T-helper 2 cell treated with Interferon-gamma antibody and Interleukin-4, amounts not matched to agents 5 μg/mL and 100 μg/mL, for 36 hours (primary cell): Measurements from ENCODE around the gene SLFN5.
"Not testable (repeated sequence)": the region's sequence is repeated elsewhere in the genome, so short reads cannot be mapped to it uniquely, and the experiment has no call there.

ENCODE experiments used
- DNase-seq: peaks from one replicate; pipeline ENCODE4 v3.0.0; 2021; ENCODE audit warnings: low spot score
- H3K27ac Mint-ChIP-seq: one replicate; pipeline ENCODE4 v1.8.0; 2021; ENCODE audit warnings: mild to moderate bottlenecking, mixed read lengths
- H3K27me3 Mint-ChIP-seq: one replicate; pipeline ENCODE4 v1.8.0; 2021; ENCODE audit warnings: low read depth, mixed read lengths
- H3K36me3 Mint-ChIP-seq: one replicate; pipeline ENCODE4 v1.8.0; 2021; ENCODE audit warnings: low read depth, mixed read lengths
- H3K4me1 Mint-ChIP-seq: one replicate; pipeline ENCODE4 v1.8.0; 2021; ENCODE audit warnings: low read depth, mixed read lengths
- H3K4me3 Mint-ChIP-seq: one replicate; pipeline ENCODE4 v1.8.0; 2022; ENCODE audit warnings: mild to moderate bottlenecking, moderate library complexity, mixed read lengths
- H3K9me3 Mint-ChIP-seq: one replicate; pipeline ENCODE4 v1.8.0; 2021; ENCODE audit warnings: mixed read lengths

Gene SLFN5

DNA sequence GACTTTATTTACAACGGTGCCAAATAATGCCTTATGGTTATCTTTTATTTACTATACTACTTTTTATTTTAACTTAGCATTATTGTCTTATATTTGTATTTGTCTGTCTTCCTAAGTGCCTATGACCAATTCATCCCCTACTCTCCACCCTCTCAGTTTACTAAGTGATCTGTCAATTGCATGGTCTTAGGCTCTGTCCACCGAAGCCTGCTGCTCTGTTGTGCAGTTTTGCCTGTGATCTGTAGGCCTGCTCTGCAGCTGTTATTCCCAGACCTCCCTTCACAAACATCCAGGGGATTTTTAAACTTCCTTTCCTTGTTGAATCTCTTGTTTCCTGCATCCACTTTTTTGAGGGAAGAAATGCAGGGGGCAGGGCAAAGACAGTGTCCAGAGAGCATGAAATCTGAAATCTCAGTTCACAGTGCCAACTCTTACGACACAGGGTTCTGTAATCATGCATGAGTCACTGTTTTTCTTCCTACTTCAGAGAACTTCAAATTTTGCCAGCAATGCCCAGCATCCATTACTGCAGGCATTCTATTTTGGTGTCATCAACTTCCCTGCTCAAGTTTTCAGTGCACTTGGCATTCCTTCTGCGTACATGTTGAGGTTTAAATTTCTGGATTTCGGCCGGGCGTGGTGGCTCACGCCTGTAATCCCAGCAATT is 11.4 kb downstream of the SLFN5 start:
- no peaks in the 10 kb centered on the region for H3K9me3 Mint-ChIP-seq
- DNase-seq: no peak

GRCh38 chr17:35255316-35255715 is 12.4 kb downstream of the SLFN5 start:
- Mint-ChIP-seq H3K36me3 (peaks cover 61% of the 10 kb centered on the region), H3K9me3 (no peaks in the 10 kb centered on the region), H3K4me3 (no peak overlapping the region), H3K27me3 (no peaks in the 10 kb centered on the region), H3K4me1 (peaks cover 26% of the 10 kb centered on the region), H3K27ac (no peak overlapping the region)
- DNase-seq: no peak

More for the DNA sequence above, 11.4 kb downstream of the SLFN5 start:
- Mint-ChIP-seq H3K36me3 (peaks cover 59% of the 10 kb centered on the region), H3K4me3 (no peak overlapping the region), H3K27me3 (no peaks in the 10 kb centered on the region), H3K4me1 (peaks cover 31% of the 10 kb centered on the region), H3K27ac (no peak overlapping the region)

- no peak for DNase-seq
- Mint-ChIP-seq H3K4me1 (peaks cover 26% of the 10 kb centered on the region), H3K36me3 (peaks cover 56% of the 10 kb centered on the region), H3K9me3 (no peaks in the 10 kb centered on the region), H3K27me3 (no peaks in the 10 kb centered on the region), H3K4me3 (no peak overlapping the region), H3K27ac (no peak overlapping the region)
Measured at GRCh38 chr17:35256629-35257028, 13.8 kb downstream of the SLFN5 start.

GRCh38 chr17:35257208-35257659 is 14.4 kb downstream of the SLFN5 start:
- no peak for DNase-seq
- Mint-ChIP-seq H3K4me3 (no peak overlapping the region), H3K36me3 (peaks cover 56% of the 10 kb centered on the region), H3K27me3 (no peaks in the 10 kb centered on the region), H3K9me3 (no peaks in the 10 kb centered on the region), H3K27ac (no peak overlapping the region), H3K4me1 (peaks cover 26% of the 10 kb centered on the region)

GRCh38 chr17:35259001-35259400 is 16.1 kb downstream of the SLFN5 start:
- no peak for DNase-seq
- Mint-ChIP-seq H3K9me3 (no peaks in the 10 kb centered on the region), H3K27ac (no peak overlapping the region), H3K4me1 (peaks cover 17% of the 10 kb centered on the region), H3K4me3 (no peak overlapping the region), H3K36me3 (peaks cover 62% of the 10 kb centered on the region), H3K27me3 (no peaks in the 10 kb centered on the region)

DNA sequence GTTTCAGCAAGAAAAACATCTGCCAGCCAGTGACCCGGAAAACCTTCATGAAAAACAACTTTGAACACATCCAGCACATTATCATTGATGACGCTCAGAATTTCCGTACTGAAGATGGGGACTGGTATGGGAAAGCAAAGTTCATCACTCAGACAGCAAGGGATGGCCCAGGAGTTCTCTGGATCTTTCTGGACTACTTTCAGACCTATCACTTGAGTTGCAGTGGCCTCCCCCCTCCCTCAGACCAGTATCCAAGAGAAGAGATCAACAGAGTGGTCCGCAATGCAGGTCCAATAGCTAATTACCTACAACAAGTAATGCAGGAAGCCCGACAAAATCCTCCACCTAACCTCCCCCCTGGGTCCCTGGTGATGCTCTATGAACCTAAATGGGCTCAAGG is 22.2 kb downstream of the SLFN5 start:
- H3K9me3 Mint-ChIP-seq: no peaks in the 10 kb centered on the region
- H3K4me1 Mint-ChIP-seq: peaks cover 19% of the 10 kb centered on the region
- no peaks in the 10 kb centered on the region for H3K27me3 Mint-ChIP-seq
- H3K27ac Mint-ChIP-seq: no peak overlapping the region
- H3K4me3 Mint-ChIP-seq: no peak overlapping the region
- DNase-seq: no peak
- peaks cover 69% of the 10 kb centered on the region for H3K36me3 Mint-ChIP-seq

DNA sequence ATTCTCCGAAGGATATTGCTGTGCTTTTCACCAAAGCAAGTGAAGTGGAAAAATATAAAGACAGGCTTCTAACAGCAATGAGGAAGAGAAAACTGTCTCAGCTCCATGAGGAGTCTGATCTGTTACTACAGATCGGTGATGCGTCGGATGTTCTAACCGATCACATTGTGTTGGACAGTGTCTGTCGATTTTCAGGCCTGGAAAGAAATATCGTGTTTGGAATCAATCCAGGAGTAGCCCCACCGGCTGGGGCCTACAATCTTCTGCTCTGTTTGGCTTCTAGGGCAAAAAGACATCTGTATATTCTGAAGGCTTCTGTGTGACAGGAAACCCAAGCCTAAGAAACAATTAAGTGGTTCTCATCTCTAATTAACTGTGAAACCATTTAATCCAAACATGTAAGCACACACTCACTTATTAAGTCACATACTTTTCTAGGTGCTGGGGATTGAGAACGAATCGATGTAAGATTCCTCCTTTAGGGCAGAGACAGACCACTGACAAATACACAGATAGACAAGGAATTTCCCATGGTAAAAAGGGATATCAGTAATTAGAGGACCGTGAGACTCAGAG is 22.8 kb downstream of the SLFN5 start:
- no peaks in the 10 kb centered on the region for H3K9me3 Mint-ChIP-seq
- H3K4me3 Mint-ChIP-seq: peak overlapping the region; percentile 14
- H3K27ac Mint-ChIP-seq: no peak overlapping the region
- DNase-seq: no peak
- H3K4me1 Mint-ChIP-seq: peaks cover 19% of the 10 kb centered on the region
- no peaks in the 10 kb centered on the region for H3K27me3 Mint-ChIP-seq
- H3K36me3 Mint-ChIP-seq: peaks cover 71% of the 10 kb centered on the region

- peaks cover 30% of the 10 kb centered on the region for H3K4me1 Mint-ChIP-seq
Measured at GRCh38 chr17:35274167-35275066, 31.5 kb downstream of the SLFN5 start.

DNA sequence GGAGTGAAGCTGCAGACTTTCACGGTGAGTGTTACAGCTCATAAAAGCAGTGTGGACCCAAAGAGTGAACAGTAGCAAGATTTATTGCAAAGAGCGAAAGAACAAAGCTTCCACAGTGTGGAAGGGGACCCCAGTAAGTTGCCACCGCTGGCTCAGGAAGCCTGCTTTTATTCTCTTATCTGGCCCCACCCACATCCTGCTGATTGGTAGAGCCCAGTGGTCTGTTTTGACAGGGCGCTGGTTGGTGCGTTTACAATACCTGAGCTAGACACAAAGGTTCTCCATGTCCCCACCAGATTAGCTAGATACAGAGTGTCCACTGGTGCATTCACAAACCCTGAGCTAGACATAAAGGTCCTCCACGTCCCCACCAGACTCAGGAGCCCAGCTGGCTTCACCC is 35.6 kb downstream of the SLFN5 start:
- DNase-seq, H3K27ac Mint-ChIP-seq, H3K4me3 Mint-ChIP-seq: not testable (repeated sequence)
- H3K36me3 Mint-ChIP-seq: peaks cover 12% of the 10 kb centered on the region
- H3K27me3 Mint-ChIP-seq: peaks cover 23% of the 10 kb centered on the region
- peaks cover 19% of the 10 kb centered on the region for H3K9me3 Mint-ChIP-seq
- peaks cover 29% of the 10 kb centered on the region for H3K4me1 Mint-ChIP-seq

More at GRCh38 chr17:35274167-35275066, 31.5 kb downstream of the SLFN5 start:
- peaks cover 29% of the 10 kb centered on the region for H3K36me3 Mint-ChIP-seq
- H3K27me3 Mint-ChIP-seq: peaks cover 20% of the 10 kb centered on the region
- DNase-seq: not testable (repeated sequence)
- H3K27ac Mint-ChIP-seq: peak overlapping the region; percentile 52
- peaks cover 19% of the 10 kb centered on the region for H3K9me3 Mint-ChIP-seq
- peak overlapping the region; percentile 59 for H3K4me3 Mint-ChIP-seq

DNA sequence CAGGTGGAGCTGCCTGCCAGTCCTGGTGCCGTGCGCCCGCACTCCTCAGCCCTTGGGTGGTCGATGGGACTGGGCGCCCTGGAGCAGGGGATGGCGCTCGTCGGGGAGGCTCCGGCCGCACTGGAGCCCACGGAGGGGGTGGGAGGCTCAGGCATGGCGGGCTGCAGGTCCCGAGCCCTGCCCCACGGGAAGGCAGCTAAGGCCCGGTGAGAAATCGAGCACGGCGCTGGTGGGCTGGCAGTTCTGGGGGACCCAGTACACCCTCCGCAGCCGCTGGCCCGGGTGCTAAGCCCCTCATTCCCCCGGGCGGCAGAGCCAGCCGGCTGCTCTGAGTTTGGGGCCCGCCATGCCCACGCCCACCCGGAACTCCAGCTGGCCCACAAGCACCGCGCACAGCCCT is 36.0 kb downstream of the SLFN5 start:
- not testable (repeated sequence) for H3K27ac Mint-ChIP-seq

GRCh38 chr17:35283767-35284166 is 40.9 kb downstream of the SLFN5 start:
- Mint-ChIP-seq H3K4me1 (peaks cover 30% of the 10 kb centered on the region), H3K36me3 (peaks cover 6% of the 10 kb centered on the region), H3K27me3 (peaks cover 5% of the 10 kb centered on the region), H3K9me3 (peaks cover 16% of the 10 kb centered on the region), H3K27ac (no peak overlapping the region), H3K4me3 (no peak overlapping the region)
- no peak for DNase-seq

More for the DNA sequence above, 36.0 kb downstream of the SLFN5 start:
- not testable (repeated sequence) for DNase-seq, H3K4me3 Mint-ChIP-seq
- Mint-ChIP-seq H3K9me3 (peaks cover 19% of the 10 kb centered on the region), H3K27me3 (peaks cover 23% of the 10 kb centered on the region), H3K4me1 (peaks cover 27% of the 10 kb centered on the region), H3K36me3 (peaks cover 12% of the 10 kb centered on the region)

- no peak for DNase-seq
- Mint-ChIP-seq H3K27me3 (peaks cover 5% of the 10 kb centered on the region), H3K9me3 (peaks cover 24% of the 10 kb centered on the region), H3K4me3 (no peak overlapping the region), H3K27ac (no peak overlapping the region), H3K36me3 (peaks cover 11% of the 10 kb centered on the region), H3K4me1 (peaks cover 40% of the 10 kb centered on the region)
Measured at GRCh38 chr17:35284955-35285354, 42.1 kb downstream of the SLFN5 start.

DNA sequence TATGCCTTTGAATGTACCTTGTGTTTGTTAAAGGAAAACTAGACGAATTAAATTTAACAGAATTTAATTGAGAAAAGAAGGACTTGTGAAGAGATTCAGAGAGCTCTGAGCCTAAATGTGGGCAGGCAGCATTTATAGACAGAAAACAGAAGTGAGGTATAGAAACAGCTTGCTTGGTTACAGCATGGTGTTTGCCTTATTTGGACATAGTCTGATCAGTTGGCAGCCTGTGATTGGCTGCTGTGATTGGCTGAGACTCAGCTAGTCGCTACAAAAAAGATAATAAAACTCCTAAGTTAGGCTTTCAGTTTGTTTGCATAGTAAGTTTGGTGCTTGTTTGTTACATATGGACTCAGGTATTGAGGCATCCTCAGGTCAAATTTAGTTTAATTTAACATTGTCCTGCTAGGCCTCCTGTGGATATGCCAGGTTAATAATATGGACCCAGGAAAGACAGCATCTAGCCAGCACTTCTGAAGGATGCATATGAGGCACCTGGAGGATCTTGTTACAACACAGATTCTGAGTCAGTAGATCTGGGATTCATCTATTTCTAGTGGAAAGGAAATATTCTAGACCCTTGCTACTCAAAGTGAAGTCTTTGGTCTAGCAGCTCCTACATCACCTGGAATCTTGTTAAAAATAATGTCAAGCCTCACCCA is 43.4 kb downstream of the SLFN5 start:
- Mint-ChIP-seq H3K36me3 (peaks cover 11% of the 10 kb centered on the region), H3K9me3 (peaks cover 24% of the 10 kb centered on the region), H3K27ac (peak overlapping the region; percentile 70), H3K4me1 (peaks cover 44% of the 10 kb centered on the region), H3K4me3 (peak overlapping the region; percentile 27), H3K27me3 (peaks cover 4% of the 10 kb centered on the region)
- no peak for DNase-seq
